A673 (cell line): ENCODE results near the gene CFAP61.

ENCODE experiments used
- CTCF ChIP-seq: fragments of 300-800, 200-600 bp; sonication (generic); conservative IDR thresholded peaks from 2 replicates; pipeline ENCODE4 v1.5.1; 2017; ENCODE audit warnings: low read depth, mild to moderate bottlenecking, antibody characterized with exemption, low read length, moderate library complexity, mixed read lengths
- EZH2 ChIP-seq: fragments of 200-600 bp; sonication (generic); IDR thresholded peaks from 2 replicates; pipeline ENCODE4 v1.6.1; 2017; ENCODE audit warnings: borderline replicate concordance, low read depth, mild to moderate bottlenecking, mixed read lengths, antibody characterized with exemption, low read length; ENCODE audit not compliant: poor library complexity, severe bottlenecking

DNA sequence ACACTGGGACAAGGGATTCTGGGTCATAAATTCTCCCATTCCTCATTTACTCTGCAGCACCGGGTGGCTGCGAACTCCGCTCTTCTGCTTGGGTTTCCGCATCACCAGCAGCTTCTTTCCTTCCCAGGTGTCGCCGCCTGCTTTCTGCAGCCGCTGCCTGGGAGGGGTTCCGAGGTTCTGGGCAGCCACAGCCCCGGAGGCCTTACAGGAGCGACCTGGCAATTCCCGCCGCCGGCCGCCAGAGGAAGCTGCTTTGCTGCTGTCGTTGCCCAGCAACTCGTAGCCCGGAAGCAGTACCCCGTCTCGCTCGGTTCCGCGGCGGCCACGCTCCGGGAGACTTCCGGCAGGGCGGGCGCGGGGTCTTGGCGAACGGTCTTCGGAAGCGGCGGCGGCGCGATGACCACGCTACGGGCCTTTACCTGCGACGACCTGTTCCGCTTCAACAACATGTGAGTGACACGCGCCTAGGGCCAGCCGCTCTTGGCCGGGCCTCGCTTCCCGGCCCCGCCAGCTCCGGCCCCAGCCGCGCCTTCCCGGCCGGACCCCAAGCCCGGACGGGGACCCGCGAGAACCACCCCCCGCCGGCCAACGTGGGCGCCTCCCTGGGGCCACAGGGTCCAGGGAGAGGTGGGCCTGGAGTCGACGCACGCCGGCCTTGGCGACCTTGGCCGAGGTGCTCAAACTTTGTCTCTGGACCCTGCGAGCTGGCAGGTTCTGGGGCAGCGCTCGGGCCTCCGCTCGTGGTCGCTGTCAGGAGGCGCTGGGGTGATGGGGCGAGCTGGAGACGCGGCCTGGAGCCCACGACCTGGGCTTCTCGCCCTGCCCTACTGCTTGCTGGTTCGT lies 35.1 kb upstream of the CFAP61 start, which contains the start of gene NAA20:
- TF ChIP-seq CTCF (peak; percentile 72), EZH2 (no peak)
